HG03460 (cell line): ENCODE measurements around the gene OR2T6.
"Not testable (repeated sequence)": the region's sequence is repeated elsewhere in the genome, so short reads cannot be mapped to it uniquely, and the experiment has no call there.

Experiments used
- ATAC-seq: cut with Tn5 transposase; IDR thresholded peaks from one replicate; pipeline ENCODE4 v1.9.1; 2021; ENCODE audit not compliant: unreplicated experiment

Gene OR2T6

DNA sequence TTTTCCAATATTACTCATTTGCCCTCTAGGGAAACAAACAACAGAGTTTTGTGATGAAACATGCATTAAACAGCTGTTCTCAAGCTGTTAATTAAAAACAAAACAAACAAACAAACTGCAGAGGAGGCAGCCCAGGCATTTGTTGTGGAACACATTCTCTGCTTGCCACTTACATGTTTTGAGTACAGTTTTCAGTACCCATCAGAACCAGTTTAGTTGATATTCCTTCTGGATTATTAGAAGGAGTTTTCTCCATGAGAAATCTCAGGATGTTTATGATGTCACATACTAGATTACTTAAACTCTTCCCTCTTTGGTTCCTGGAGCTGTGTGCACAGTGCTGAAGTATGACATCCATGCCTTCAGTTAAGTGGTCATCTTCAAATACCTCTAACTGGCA is at the start of gene OR2T6:
OR2T6 (plus strand) TSS at position 301 of the 400 bp plus-strand sequence. CDS start 11,863 bp downstream, outside the sequence.
- no peak for ATAC-seq

DNA sequence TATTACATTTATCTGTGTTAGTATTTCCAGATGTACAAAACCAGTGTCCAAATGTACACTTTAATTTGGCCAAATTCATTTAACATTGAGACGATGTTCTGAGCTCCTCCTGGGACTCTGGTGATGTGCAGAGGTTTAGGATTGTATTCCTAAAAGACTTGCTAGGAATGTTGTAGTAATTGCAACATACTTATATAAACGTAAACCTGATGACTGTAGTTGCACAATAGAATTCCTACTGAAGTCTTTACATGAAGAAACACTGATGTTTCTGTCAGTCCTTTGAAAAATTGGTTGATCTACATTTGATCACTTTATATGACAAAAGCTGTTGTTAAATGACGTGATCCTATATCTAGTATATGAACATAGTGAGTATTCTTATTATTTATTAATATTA is 32.1 kb upstream of the OR2T6 start:
- ATAC-seq: no peak

GRCh38 chr1:248348475-248348874 is 27.1 kb upstream of the OR2T6 start, which contains the start of gene OR14C36:
Gene OR14C36 (plus strand): TSS chr1:248348775. CDS start chr1:248348775, 0 bp downstream.
- no peak for ATAC-seq

- ATAC-seq: no peak
Measured at GRCh38 chr1:248359415-248359814, 16.1 kb upstream of the OR2T6 start.

- no peak for ATAC-seq
Measured at GRCh38 chr1:248361121-248361715, 14.3 kb upstream of the OR2T6 start, which contains the start of gene OR2T4. Gene OR2T4 (plus strand): TSS chr1:248361665. CDS start chr1:248361665, 0 bp downstream.

- ATAC-seq: no peak
Measured at GRCh38 chr1:248366609-248367008, 8.9 kb upstream of the OR2T6 start.

- no peak for ATAC-seq
Measured at GRCh38 chr1:248372394-248372793, 3.2 kb upstream of the OR2T6 start.

GRCh38 chr1:248373761-248374160 is 1.8 kb upstream of the OR2T6 start:
- no peak for ATAC-seq

DNA sequence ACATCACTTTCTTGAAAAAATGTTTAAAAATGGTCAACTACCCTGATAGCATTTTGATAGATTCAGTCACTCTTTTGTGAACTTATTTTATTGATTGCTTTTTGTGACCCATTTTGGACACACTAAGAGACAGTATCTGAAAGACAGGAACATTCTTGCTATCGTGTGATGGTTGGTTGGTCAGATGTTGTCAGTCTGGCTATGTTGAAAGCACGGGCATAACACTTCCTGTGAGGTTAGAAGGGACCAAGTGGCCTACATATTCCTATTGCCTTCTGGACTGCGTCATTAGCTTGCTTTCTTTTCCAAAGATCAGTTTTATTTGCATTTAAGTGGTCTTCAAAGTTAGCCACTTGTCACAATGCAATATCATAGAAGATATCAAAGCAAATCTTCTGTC is 1.4 kb downstream of the OR2T6 start:
- no peak for ATAC-seq

DNA sequence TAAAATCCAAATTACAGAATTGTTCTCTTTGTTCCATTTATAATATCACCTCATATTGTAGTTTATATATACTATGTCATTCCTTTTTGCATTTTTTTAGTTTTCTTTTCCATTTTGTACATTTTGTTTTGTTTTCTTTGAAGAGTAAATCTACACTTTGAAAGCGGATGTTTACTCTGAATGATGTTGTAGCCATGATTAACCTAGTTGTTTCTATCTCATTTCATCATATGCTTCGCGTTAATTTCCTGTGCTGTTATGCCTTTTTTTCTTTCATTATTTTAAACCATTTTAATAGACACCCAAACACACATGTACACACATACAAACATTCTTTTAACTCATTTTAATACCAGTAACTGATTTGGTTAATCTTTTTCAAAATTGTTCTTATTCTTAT is 5.3 kb downstream of the OR2T6 start:
- ATAC-seq: no peak

DNA sequence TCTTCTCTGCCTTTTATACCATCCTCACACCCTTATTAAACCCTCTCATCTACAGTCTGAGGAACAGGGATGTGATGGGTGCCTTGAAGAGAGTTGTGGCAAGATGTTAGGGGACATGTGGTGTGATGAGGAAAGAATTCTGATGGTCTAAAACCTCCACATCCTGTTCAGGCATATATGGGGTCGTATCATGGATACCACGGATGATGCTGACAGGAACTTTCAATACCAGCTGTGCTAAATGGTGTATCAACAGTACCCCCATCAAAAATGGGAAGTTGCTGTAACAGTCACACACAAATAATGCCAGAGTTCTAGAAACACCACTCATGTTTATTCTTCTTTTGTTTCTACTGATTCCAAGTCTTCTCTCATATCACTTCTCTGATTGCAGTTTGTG is 12.9 kb downstream of the OR2T6 start:
- ATAC-seq: no peak

- ATAC-seq: no peak
Measured at GRCh38 chr1:248393050-248393449, 17.5 kb downstream of the OR2T6 start.

- ATAC-seq: no peak
Measured at GRCh38 chr1:248402748-248403147, 27.2 kb downstream of the OR2T6 start, which contains the start of gene OR2T1. Gene OR2T1 (plus strand): TSS chr1:248403048. CDS start chr1:248406148, 3,100 bp downstream.

- ATAC-seq: no peak
Measured at GRCh38 chr1:248404024-248404423, 28.5 kb downstream of the OR2T6 start.

GRCh38 chr1:248406721-248407692 is 31.5 kb downstream of the OR2T6 start:
- ATAC-seq: peak; percentile 44

DNA sequence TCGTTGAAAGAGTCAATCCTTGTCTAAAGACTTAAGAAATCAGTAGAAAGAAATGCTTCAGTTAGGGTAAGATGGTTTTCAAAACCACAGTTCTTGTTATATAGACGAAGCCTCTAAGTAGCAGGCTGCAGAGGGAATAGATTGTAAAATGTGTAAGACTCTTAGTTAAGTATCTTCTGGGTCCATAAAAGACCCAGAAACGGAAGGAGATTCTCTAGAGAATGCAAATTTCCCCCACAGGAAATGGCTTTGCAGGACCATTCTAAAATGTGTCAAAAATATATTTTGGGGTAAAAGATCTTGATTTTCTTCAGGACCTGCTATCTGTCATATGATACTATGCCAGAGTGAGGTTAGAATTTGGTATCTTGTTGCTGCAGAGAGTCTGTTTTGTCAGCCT is 40.7 kb downstream of the OR2T6 start:
- ATAC-seq: no peak

GRCh38 chr1:248417854-248418253 is 42.3 kb downstream of the OR2T6 start:
- no peak for ATAC-seq

DNA sequence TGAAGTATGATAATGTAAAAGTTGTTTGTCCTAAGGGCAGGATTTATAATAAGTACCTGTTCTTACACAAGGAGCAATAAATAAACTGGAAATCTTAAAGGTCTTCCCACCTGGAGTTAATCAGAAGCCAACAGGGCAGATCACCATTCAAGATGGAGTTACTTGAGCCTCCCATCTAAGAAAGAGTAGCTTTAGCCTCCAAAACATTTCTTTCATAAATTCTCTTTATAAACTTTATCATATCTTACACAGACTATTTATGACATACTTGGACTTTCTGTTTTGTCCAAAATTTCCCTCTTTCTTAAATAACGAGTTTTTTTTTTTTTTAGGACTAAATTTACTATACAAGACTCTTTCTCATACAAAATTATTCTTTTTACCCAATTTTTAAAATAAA is 45.8 kb downstream of the OR2T6 start:
- ATAC-seq: no peak

DNA sequence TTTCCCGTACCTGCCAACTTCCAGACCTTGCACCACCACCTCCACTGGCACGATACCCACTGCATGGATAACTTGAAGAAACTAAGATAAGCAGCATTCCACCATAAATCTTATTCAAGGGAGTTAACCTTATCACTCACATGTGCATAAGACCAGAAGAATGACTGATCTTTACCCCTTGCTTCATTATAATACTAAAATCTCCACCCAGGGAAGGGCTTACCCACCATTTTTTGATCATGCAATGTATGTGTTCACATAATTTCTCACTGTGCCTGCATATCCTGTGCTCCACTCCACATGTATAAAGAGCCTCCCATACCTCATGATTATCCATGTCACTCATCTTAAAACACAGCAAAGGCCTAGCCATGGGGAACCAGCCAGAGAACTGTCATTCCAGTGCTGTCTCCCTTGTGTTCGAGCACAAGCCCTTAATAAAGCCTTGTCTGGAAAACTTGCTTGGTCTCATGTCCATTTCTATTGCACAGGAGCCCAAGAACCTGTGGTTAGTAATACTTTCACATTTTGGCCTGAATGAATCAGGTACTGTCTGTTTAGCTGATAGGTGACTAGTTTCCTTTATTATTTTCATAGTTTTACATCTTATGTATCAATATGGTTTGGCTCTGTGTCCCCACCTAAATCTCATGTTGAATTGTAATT is 52.1 kb downstream of the OR2T6 start:
- peak; percentile 24 for ATAC-seq

DNA sequence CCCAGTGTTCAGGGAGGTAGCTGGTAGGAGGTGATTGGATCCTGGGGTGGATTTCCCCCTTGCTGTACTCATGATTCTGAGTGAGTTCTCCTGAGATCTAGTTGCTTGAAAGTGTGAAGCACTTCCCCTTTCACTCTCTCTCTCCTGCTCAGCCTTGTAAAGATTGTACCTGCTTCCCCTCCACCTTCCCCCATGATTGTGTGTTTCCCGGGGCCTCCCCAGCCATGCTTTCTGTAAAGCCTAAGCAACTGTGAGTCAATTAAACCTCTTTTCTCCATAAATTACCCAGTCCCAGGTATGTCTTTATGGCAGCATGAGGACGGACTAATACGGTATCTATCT is 52.6 kb downstream of the OR2T6 start:
- peak; percentile 85 for ATAC-seq

DNA sequence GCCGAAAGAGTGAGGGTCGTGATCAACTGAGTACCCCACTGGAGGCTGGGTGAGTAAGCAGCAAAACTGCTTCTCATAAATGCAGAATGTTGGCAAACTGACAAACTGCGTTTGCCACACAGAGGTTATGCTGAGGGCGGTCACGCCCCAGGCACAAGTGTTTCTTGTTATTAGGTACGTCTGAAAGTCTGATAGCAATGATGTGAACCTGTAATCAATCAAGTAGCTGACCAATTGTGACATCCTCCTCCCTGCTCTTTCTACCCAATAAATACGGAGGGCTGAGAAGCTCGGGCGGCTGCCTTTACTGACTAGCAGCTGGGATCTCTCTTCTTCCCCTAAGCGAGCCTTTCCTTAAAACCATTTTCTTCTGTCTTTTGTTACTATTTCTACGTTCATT is 56.1 kb downstream of the OR2T6 start:
- ATAC-seq: not testable (repeated sequence)
